ENCODE data around the gene RAB33B.

- TF ChIP-seq, protein P1, sequence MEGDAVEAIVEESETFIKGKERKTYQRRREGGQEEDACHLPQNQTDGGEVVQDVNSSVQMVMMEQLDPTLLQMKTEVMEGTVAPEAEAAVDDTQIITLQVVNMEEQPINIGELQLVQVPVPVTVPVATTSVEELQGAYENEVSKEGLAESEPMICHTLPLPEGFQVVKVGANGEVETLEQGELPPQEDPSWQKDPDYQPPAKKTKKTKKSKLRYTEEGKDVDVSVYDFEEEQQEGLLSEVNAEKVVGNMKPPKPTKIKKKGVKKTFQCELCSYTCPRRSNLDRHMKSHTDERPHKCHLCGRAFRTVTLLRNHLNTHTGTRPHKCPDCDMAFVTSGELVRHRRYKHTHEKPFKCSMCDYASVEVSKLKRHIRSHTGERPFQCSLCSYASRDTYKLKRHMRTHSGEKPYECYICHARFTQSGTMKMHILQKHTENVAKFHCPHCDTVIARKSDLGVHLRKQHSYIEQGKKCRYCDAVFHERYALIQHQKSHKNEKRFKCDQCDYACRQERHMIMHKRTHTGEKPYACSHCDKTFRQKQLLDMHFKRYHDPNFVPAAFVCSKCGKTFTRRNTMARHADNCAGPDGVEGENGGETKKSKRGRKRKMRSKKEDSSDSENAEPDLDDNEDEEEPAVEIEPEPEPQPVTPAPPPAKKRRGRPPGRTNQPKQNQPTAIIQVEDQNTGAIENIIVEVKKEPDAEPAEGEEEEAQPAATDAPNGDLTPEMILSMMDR (IDR thresholded peaks at IDR 0.05): no peak
- no peak for TF ChIP-seq POLR2A (IDR thresholded peaks at IDR 0.05)
- TF ChIP-seq POLR2AphosphoS5 (IDR thresholded peaks at IDR 0.05; ENCODE audit: insufficient read depth in 1 of 2, low read depth in 1 of 2): no peak
These were observed 33.3 kb upstream of the RAB33B start for GRCh38 chr4:139420652-139421051.

Data from vagina (tissue), 2 donors.